KMS-11 (cell line): ENCODE results near the gene SPACDR.

ENCODE experiments used
- H2AFZ ChIP-seq: fragments of 200-600 bp; sonication (generic); 2 replicates; pipeline ENCODE4 v1.6.1; 2016; ENCODE audit warnings: antibody characterized with exemption, mixed run types, low read depth
- H3K27ac ChIP-seq: fragments of 200-600 bp; sonication (generic); 2 replicates; pipeline ENCODE4 v1.6.1; 2016; ENCODE audit warnings: mild to moderate bottlenecking, mixed run types
- H3K27me3 ChIP-seq: fragments of 200-600 bp; sonication (generic); 2 replicates; pipeline ENCODE4 v1.6.1; 2017; ENCODE audit warnings: mild to moderate bottlenecking, low read depth, mixed run types, moderate library complexity; ENCODE audit not compliant: insufficient read depth
- H3K36me3 ChIP-seq: fragments of 200-600 bp; sonication (generic); 2 replicates; pipeline ENCODE4 v1.6.1; 2017; ENCODE audit warnings: mild to moderate bottlenecking, mixed run types; ENCODE audit not compliant: insufficient read depth
- H3K4me1 ChIP-seq: fragments of 200-600 bp; sonication (generic); 2 replicates; pipeline ENCODE4 v1.6.1; 2016; ENCODE audit warnings: mild to moderate bottlenecking, low read depth, mixed run types; ENCODE audit not compliant: poor library complexity, severe bottlenecking
- H3K4me2 ChIP-seq: fragments of 200-600 bp; sonication (generic); 2 replicates; pipeline ENCODE4 v1.7.0; 2016; ENCODE audit warnings: mild to moderate bottlenecking, mixed run types
- H3K4me3 ChIP-seq: fragments of 200-600 bp; sonication (generic); IDR thresholded peaks from 2 replicates; pipeline ENCODE4 v1.6.1; 2017; ENCODE audit warnings: low read depth, low read length, mixed read lengths; ENCODE audit not compliant: insufficient read depth
- H3K79me2 ChIP-seq: fragments of 200-600 bp; sonication (generic); 2 replicates; pipeline ENCODE4 v1.6.1; 2016; ENCODE audit warnings: low read depth, mixed run types; ENCODE audit not compliant: insufficient read depth
- H3K9ac ChIP-seq: fragments of 200-600 bp; sonication (generic); 2 replicates; pipeline ENCODE4 v1.6.1; 2016; ENCODE audit warnings: mild to moderate bottlenecking, mixed run types
- H4K20me1 ChIP-seq: fragments of 200-600 bp; sonication (generic); 2 replicates; pipeline ENCODE4 v1.6.1; 2016; ENCODE audit warnings: mild to moderate bottlenecking, mixed run types; ENCODE audit not compliant: insufficient read depth
- CTCF ChIP-seq: fragments of 200-600 bp; sonication (generic); conservative IDR thresholded peaks from 2 replicates; pipeline ENCODE4 v1.6.1; 2017; ENCODE audit warnings: low read depth, mild to moderate bottlenecking, antibody characterized with exemption, low read length, moderate library complexity, mixed read lengths

SPACDR gene

GRCh38 chr7:100428199-100428966 lies 35.7 kb downstream of the SPACDR start, which contains the start of gene ZCWPW1:
Gene ZCWPW1 (minus strand): TSS chr7:100428703. CDS start chr7:100420649, 8,054 bp downstream.
- Histone ChIP-seq H4K20me1 (no peaks in the 10 kb centered on the region), H3K4me3 (no peak within 1 kb of the TSS), H3K27ac (peak within 1 kb of the TSS; percentile 92), H3K4me2 (peak within 1 kb of the TSS; percentile 80), H2AFZ (peak within 1 kb of the TSS; percentile 88), H3K27me3 (no peaks in the 10 kb centered on the region), H3K79me2 (peaks cover 26% of the 10 kb centered on the region), H3K36me3 (no peaks in the 10 kb centered on the region; the same call in 1 of the 2 replicates), H3K4me1 (peaks cover 27% of the 10 kb centered on the region), H3K9ac (peak within 1 kb of the TSS; percentile 87)
- TF ChIP-seq CTCF = no peak

- no peak overlapping the region for H3K27ac ChIP-seq
- peak overlapping the region; percentile 88 for H2AFZ ChIP-seq
- H3K9ac ChIP-seq = no peak overlapping the region
- H3K79me2 ChIP-seq = peaks cover 26% of the 10 kb centered on the region
- H3K4me3 ChIP-seq = no peak overlapping the region
- TF ChIP-seq CTCF = no peak
- H3K36me3 ChIP-seq = no peaks in the 10 kb centered on the region; the same call in 1 of the 2 replicates
- no peaks in the 10 kb centered on the region for H3K27me3 ChIP-seq
- H3K4me1 ChIP-seq = peaks cover 27% of the 10 kb centered on the region
- peak overlapping the region; percentile 80; the same call in 1 of the 2 replicates for H3K4me2 ChIP-seq
- H4K20me1 ChIP-seq = no peaks in the 10 kb centered on the region
Observed at GRCh38 chr7:100427762-100428198, 36.3 kb downstream of the SPACDR start.

DNA sequence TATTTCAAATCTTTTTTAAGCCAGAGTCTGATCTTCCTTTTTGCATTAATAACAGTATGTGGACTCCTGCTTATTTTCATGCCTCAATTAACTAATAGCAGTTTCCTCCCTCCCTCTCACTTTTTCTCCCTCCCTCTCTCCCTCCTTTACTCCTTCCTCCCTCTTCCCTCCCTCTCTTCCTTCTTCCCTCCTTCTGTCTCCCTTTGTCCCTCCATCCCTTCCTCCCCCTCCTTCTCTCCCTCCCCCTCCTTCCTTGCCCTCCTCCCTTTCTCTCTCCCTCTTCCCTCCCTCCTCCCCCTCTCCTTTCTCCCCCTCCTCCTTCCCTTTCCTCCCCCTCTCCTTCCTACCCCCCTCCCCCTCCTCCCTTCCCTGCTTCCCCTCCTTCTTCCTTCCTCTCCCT lies 37.5 kb downstream of the SPACDR start:
- H3K36me3 ChIP-seq = no peaks in the 10 kb centered on the region
- TF ChIP-seq CTCF = no peak

DNA sequence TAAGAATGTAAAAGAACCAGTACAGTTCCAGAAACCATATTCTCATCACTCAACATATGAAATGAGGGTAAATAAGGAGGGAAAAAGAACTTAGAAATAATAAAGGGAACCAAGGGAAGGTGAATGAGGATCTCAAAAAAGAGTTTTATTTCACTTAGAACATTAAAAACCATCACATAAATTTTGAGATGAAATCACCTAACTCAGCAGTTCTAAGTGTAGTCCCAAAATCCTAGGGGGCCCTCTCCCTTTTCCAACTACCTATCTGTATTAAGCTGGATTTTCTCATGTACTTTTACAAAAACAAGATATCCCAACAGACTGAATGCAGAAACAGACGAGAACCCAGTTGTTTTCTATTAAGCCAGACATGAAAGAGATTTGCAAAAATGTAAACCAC lies 38.7 kb downstream of the SPACDR start:
- no peak for TF ChIP-seq CTCF
- H3K27me3 ChIP-seq = no peaks in the 10 kb centered on the region

More for the DNA sequence above, 37.5 kb downstream of the SPACDR start:
- H3K4me2 ChIP-seq = no peak overlapping the region
- H3K27ac ChIP-seq = no peak overlapping the region
- no peaks in the 10 kb centered on the region for H3K27me3 ChIP-seq
- H4K20me1 ChIP-seq = no peaks in the 10 kb centered on the region
- H3K9ac ChIP-seq = no peak overlapping the region
- peaks cover 17% of the 10 kb centered on the region for H3K79me2 ChIP-seq
- no peak overlapping the region for H3K4me3 ChIP-seq
- no peak overlapping the region for H2AFZ ChIP-seq
- H3K4me1 ChIP-seq = peaks cover 16% of the 10 kb centered on the region

More for the DNA sequence above, 38.7 kb downstream of the SPACDR start:
- H3K27ac ChIP-seq = no peak overlapping the region
- no peaks in the 10 kb centered on the region for H4K20me1 ChIP-seq
- peaks cover 5% of the 10 kb centered on the region for H3K79me2 ChIP-seq
- no peak overlapping the region for H3K4me3 ChIP-seq
- no peaks in the 10 kb centered on the region for H3K36me3 ChIP-seq
- H2AFZ ChIP-seq = no peak overlapping the region
- H3K4me1 ChIP-seq = peaks cover 6% of the 10 kb centered on the region
- no peak overlapping the region for H3K4me2 ChIP-seq
- no peak overlapping the region for H3K9ac ChIP-seq
